HG03097 (cell line): Measurements from ENCODE around the gene NSG1.

Experiments used
- ATAC-seq: cut with Tn5 transposase; IDR thresholded peaks from one replicate; pipeline ENCODE4 v1.9.1; 2021; ENCODE audit not compliant: unreplicated experiment, low FRiP score

The NSG1 gene

GRCh38 chr4:4428966-4429875, 42.3 kb downstream of the NSG1 start:
- ATAC-seq: no peak

- ATAC-seq: no peak
These were observed 43.7 kb downstream of the NSG1 start for GRCh38 chr4:4430492-4431195.

DNA sequence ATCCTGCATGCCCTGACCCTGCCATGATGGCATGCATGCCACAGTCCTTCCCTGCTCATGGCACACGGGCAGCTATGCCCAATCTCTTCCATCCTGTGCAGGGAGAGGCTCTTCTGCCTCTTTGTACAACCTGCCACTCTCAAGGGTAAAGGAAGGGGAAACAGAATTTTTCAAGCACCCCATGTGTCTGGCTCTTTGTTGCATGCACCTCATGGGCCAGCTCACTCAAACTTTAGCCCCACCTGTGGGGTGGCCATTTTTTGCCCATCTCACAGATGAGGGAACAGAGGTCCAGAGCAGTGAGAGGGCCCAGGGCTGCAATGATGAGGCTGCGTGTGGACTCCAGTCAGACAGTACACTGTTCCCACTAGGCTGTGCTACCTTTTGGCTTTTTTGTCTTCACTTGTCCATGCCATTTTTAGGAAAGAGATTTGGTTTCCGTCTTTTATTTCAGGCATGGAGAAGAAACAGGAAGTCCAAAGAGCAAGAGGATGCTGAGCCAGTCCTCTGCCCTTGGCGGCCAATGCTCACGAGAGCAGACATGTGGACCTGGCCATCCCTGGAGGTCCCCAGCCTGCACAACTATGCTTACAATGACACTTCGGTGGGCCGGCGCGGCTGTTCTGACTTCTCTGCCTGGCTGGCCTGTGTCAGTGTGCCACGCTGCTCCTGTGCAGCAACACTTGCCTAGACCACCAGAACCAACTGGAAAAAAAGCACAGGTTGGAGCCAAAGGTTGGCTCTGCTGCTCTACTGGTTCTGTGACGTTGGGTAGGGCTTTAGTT, 45.6 kb downstream of the NSG1 start:
- ATAC-seq: no peak

DNA sequence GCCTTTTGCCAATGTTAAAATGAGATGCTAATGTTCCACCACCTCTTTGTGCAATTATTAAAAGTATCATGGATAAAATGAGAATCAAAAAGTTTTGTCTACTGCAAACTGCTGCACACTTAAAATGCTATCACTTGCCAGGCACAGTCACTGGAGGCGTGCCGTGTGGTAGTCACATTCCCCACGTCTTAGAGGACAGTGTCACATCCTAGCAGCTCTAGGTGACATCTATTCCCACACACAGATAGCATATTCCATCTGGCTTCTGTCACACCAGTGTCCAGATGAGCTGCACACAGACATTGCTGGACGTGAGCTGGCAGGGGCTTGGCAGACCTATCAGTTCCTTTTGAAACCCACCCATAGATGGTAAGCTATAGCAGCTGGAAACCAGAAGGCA, 47.0 kb downstream of the NSG1 start:
- ATAC-seq: no peak

GRCh38 chr4:4436244-4436823, 49.4 kb downstream of the NSG1 start:
- ATAC-seq: no peak

GRCh38 chr4:4437798-4438470, 51.0 kb downstream of the NSG1 start:
- ATAC-seq: no peak

- ATAC-seq: no peak
These were observed 52.0 kb downstream of the NSG1 start for GRCh38 chr4:4438891-4439290.

- ATAC-seq: no peak
These were observed 52.9 kb downstream of the NSG1 start for GRCh38 chr4:4439782-4440181.

DNA sequence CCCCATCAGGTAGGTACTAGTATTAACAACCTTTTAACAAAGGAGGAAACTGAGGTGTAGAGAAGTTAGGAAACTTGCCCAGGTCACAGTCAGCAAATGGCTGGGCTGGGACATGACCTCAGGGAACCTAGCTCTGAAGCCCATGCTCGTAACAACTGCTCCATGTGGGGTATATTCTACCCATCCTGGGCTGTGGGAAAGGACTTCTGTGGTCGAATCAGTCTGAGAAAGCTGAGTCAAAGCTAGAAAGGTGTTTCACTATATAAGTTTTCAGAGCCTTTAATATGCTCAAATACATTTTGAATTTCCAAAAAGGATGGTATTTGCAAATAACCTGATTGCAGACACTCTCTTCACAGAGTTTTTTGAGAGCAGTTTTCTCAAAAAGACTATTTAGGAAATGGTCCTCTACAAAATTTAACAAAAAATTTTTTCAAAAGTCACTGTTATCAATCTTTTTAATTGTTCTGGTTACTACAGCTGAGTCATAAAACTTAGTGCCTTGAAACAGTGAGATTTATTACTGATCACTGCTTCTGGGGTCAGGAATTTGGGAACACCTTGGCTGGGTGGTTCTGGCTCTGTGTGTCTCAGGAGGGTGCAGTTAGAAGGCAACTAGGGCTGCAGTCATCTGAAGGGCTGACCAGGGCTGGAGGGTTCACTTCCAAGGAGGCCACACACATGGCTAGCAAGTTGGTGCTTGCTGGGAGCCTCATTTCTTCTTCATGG, 53.6 kb downstream of the NSG1 start:
- ATAC-seq: no peak

- no peak for ATAC-seq
These were observed 56.9 kb downstream of the NSG1 start for GRCh38 chr4:4443821-4444220.

DNA sequence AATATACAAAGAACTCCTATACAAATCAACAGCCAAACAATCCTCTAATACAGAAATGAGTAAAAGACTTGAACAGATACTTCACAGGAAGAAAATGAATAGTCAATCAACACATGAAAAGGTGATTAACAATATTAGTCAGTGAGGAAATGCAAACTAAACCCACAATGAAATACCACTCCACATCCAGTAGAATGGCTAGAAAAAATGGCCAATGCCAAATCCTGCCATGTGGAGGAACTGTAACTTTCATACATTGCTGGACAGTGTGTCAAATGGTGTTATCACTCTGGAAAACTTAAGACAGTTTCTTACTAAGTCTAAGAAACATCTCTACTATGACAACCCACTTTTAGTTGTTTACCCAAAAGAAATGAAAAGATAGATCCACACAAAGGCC, 59.5 kb downstream of the NSG1 start:
- ATAC-seq: no peak

DNA sequence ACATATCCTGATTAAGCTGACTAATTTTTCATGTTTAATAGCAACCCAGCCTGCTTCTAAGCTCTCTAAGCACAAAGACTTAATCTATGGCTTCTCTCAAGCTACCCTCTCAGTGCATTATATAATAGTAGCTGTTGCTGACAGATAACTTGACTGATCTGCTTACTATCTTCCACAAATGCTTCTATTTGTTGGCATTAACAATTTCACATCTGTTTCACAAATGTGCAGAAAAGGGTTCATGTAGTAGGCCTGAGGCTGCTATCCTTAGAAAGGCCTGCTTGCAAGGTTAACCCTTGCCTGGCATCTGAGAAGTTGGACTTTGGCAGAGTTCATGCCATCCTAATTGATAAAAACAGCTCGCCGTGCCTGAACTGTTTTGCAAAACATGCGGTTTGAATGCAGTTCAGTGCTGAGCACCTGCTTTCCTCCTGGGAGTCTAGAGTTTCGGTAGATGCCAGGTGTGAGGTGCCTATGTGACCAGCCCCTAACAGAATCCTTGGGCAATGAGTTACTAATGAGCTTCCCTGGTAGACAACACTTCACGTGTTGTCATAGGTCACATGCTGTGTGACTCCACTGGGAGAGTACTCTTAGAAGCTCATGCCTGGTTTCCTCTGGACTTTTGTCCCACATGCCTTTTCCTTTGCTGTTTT, 68.4 kb downstream of the NSG1 start:
- no peak for ATAC-seq

DNA sequence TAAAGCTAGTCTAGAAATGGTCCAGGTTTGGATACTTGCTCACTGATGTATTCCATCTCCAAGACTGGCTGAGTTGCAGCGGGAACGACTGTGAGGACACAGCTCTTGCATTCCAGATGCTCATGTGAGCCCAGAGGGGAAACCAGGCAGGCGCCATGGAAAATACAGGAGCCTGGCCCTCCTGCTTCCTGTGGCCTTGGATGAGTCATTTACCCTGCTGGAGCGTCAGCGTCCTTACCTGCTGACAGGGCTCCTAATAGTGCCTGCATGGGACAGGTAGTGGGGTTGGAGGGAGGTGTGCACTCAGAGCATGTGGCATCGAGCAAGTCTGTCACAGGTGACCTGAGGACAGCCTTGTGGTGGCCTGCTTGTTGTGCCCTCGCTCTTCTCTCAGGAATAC, 69.4 kb downstream of the NSG1 start:
- no peak for ATAC-seq

GRCh38 chr4:4456816-4457578, 70.1 kb downstream of the NSG1 start:
- no peak for ATAC-seq

- ATAC-seq: no peak
These were observed 71.1 kb downstream of the NSG1 start for GRCh38 chr4:4457803-4458553.

DNA sequence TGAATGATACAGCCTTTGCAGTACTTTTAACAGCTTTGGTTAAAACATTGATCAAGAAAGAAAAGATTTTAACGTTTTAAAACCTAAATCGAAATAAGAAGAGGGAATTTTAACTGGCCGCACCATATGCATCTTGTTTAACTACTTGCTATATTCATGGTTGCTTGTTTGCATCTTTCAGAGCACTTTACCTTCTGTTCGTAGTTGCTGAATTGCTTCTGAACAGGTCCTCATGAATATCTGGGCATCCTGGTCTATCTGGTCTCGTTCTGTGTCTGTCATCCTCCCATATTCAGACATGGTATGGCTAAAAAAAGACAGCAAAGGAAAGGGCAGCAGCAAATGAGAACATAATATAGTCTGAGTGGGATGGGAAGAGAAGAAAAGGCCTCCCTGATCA, 72.3 kb downstream of the NSG1 start:
- no peak for ATAC-seq

DNA sequence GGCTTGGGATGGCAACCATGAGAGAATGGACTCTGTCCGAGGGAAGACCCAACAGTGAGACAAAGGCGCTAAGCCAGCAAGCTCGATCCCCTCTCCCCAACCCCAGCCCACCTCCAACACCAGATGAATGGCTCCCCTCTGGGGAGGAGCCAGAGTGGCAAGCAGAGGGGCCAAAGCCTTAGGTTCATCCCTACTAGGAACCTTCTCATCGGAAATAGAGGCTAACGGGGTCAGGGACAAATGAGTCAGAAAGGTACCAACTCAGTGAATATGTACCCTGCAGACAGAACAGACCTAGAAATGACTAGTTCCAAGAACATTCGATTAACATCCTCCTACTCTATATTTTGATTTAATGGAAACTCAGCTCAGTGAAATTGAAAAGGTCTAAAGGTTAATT, 73.9 kb downstream of the NSG1 start:
- ATAC-seq: no peak

DNA sequence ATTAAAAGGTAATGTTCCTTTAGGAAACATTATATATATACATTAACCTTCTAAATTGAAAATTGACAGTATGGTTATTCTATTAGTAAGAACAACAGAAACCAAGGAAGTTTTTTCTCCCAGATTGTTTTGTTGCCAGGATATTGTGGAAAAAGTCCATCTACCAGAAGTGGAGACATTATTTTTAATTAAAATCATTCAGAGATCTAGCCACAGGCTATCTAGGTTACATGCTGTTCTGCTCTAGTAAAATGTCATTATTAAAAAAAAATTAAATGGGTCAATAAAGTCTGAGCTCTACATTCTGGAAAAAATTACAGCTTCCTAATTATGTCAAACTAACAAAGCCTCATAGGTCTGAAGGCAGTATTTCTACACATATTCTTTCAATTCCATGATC, 74.3 kb downstream of the NSG1 start:
- ATAC-seq: no peak
